ENCODE results near the gene SACM1L. TPM values are rescaled to one million over a fixed set of nuclear protein-coding genes. Genes with fewer than 3 reads are reported as not detected.

The SACM1L gene
- total and polyA plus RNA-seq, 2 of the 4 experiments (the other 2 are of a cell fraction): 19.0 to 40.9 TPM

GRCh38 chr3:45692866-45693265 is 3.7 kb downstream of the SACM1L start:
- Histone ChIP-seq H3K9ac (ENCODE audit: low read depth, low read length) (no peak overlapping the region), H3K4ac (ENCODE audit: low read depth, low read length) (no peak overlapping the region), H3K4me1 (ENCODE audit: control insufficient read depth, insufficient read depth, low read length) (peaks cover 5% of the 10 kb centered on the region), H3K18ac (ENCODE audit: low read depth, low read length) (no peak overlapping the region), H2AK5ac (ENCODE audit: low read depth, low read length) (no peak overlapping the region), H3K9me3 (ENCODE audit: control insufficient read depth, insufficient read depth, low read length) (no peaks in the 10 kb centered on the region), H4K20me1 (ENCODE audit: insufficient read depth, low read length) (peaks cover 36% of the 10 kb centered on the region; the same call in 1 of the 2 replicates), H3K4me3 (ENCODE audit: insufficient read depth, low read depth, low read length) (no peak overlapping the region), H3K27ac (ENCODE audit: insufficient read depth, low read length) (no peak overlapping the region), H2AK9ac (replicated peaks; ENCODE audit: low read depth, low read length, poor library complexity) (no peak overlapping the region), H3K27me3 (ENCODE audit: control insufficient read depth, insufficient read depth, low read length) (no peaks in the 10 kb centered on the region), H3K36me3 (ENCODE audit: control insufficient read depth, insufficient read depth, low read length) (peaks cover 3% of the 10 kb centered on the region), H4K5ac (ENCODE audit: low read depth, low read length) (no peak overlapping the region), H3K23ac (ENCODE audit: low read depth, low read length) (no peak overlapping the region), H3K56ac (ENCODE audit: extremely low read depth, insufficient read depth, low read length) (no peak overlapping the region), H2BK5ac (ENCODE audit: low read depth, low read length, poor library complexity, severe bottlenecking) (no peak overlapping the region), H3K9me1 (ENCODE audit: insufficient read depth, low read length) (peaks cover 11% of the 10 kb centered on the region; the same call in 1 of the 2 replicates), H3K14ac (replicated peaks; ENCODE audit: low read depth, low read length) (no peak overlapping the region), H2AFZ (replicated peaks; ENCODE audit: low read length, poor library complexity) (no peak overlapping the region), H3K79me1 (ENCODE audit: low read depth in 1 of 2, low read length in 2 of 2) (peaks cover 22 to 63% of the 10 kb centered on the region in 2 experiments), H2BK15ac (ENCODE audit: low read depth, low read length) (no peak overlapping the region), H4K8ac (ENCODE audit: low read depth in 2 of 2, low read length in 2 of 2) (no peak overlapping the region), H2BK120ac (ENCODE audit: low read depth, low read length) (no peak overlapping the region), H2BK20ac (ENCODE audit: low read depth, low read length) (no peak overlapping the region), H4K91ac (ENCODE audit: insufficient read depth, low read depth, low read length) (no peak overlapping the region), H3K4me2 (ENCODE audit: low read depth, low read length) (no peak overlapping the region)
- no peak for DNase-seq
- ChIA-PET CTCF (interaction anchor here (1.5 kb wide), 1 partner anchor 33 kb away, joined by 3 read pairs; no protein-coding TSS in a partner anchor), POLR2A (ENCODE audit: unreplicated experiment) (no interaction called here)
- dilution Hi-C loops (cut with HindIII; ENCODE audit: low sequenced_read_pairs, unreplicated experiment): no loop called here
- intact Hi-C loops (cut with micrococcal nuclease): loop anchor here (5.0 kb wide), 1 partner anchor 34 kb away; no protein-coding TSS in a partner anchor
- no TSS peak for BruUV-seq (replicated peaks)
- in situ Hi-C loops (cut with MboI; ENCODE audit: low sequenced_read_pairs): no loop called here
- WGBS, 2 experiments (ENCODE audit: extremely low coverage in 2 of 2, insufficient read length in 1 of 2): no CpG with 5 or more reads among the region's 3 CpGs
- ATAC-seq (ENCODE audit: low read depth): no peak
- TF ChIP-seq CTCF (conservative IDR thresholded peaks at IDR 0.05; ENCODE audit: low read depth, low read length) (no peak), CEBPB (IDR thresholded peaks at IDR 0.05; ENCODE audit: low read depth, low read length) (no peak), BHLHE40 (IDR thresholded peaks at IDR 0.05; ENCODE audit: low read depth, low read length) (no peak), RCOR1 (IDR thresholded peaks at IDR 0.05; ENCODE audit: insufficient replicate concordance, low read length) (no peak), CHD1 (IDR thresholded peaks at IDR 0.05; ENCODE audit: low read depth, low read length) (no peak), RAD21 (IDR thresholded peaks at IDR 0.05; ENCODE audit: low read length) (no peak), USF2 (IDR thresholded peaks at IDR 0.05; ENCODE audit: low read depth, low read length) (no peak), ELK1 (IDR thresholded peaks at IDR 0.05; ENCODE audit: borderline replicate concordance, low read depth, low read length) (no peak), MAZ (IDR thresholded peaks at IDR 0.05; ENCODE audit: borderline replicate concordance, low read depth, low read length) (no peak), POLR2A (IDR thresholded peaks at IDR 0.05; ENCODE audit: low read depth, low read length) (no peak), NFE2L2 (IDR thresholded peaks at IDR 0.05; ENCODE audit: low read depth, low read length) (no peak), MAFK (IDR thresholded peaks at IDR 0.05; ENCODE audit: low read depth, low read length) (no peak), RFX5 (IDR thresholded peaks at IDR 0.05; ENCODE audit: low read depth, low read length) (no peak), SMC3 (IDR thresholded peaks at IDR 0.05; ENCODE audit: low read depth, low read length) (no peak), FOS (IDR thresholded peaks at IDR 0.05; ENCODE audit: low read depth, low read length) (no peak), MXI1 (IDR thresholded peaks at IDR 0.05; ENCODE audit: borderline replicate concordance, low read depth, low read length) (no peak)

Measured in IMR-90 (cell line).